Measurements from ENCODE around the gene CA10.

DNA sequence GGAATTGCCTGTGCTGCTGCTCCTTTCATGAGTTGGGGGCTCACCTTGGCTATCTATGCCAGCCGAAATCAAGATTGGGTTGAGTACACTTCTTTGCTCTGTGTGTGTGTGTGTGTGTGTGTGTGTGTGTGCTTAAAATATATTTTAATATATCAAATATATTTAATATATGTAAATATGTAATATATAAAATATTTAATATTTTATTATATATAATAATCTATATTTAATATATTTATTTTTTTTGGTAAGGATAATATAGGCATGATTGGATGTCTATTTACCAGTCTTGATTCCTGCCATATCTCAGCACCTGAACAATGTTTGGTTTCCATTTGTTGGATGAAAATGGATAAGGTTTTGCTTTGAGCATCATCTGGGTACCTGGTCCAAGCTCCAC lies 399.3 kb downstream of the CA10 start:
- TF ChIP-seq, protein P1, sequence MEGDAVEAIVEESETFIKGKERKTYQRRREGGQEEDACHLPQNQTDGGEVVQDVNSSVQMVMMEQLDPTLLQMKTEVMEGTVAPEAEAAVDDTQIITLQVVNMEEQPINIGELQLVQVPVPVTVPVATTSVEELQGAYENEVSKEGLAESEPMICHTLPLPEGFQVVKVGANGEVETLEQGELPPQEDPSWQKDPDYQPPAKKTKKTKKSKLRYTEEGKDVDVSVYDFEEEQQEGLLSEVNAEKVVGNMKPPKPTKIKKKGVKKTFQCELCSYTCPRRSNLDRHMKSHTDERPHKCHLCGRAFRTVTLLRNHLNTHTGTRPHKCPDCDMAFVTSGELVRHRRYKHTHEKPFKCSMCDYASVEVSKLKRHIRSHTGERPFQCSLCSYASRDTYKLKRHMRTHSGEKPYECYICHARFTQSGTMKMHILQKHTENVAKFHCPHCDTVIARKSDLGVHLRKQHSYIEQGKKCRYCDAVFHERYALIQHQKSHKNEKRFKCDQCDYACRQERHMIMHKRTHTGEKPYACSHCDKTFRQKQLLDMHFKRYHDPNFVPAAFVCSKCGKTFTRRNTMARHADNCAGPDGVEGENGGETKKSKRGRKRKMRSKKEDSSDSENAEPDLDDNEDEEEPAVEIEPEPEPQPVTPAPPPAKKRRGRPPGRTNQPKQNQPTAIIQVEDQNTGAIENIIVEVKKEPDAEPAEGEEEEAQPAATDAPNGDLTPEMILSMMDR (IDR thresholded peaks at IDR 0.05; ENCODE audit: extremely low read depth in 1 of 2, insufficient read depth in 1 of 2, low read depth in 1 of 2, low read length in 2 of 2) = no peak
- TF ChIP-seq POLR2A (IDR thresholded peaks at IDR 0.05; ENCODE audit: low read depth, low read length) (no peak), JUN (IDR thresholded peaks at IDR 0.05; ENCODE audit: borderline replicate concordance, insufficient read depth, insufficient read length, low read depth) (no peak), EZH2 (IDR thresholded peaks at IDR 0.05; ENCODE audit: borderline replicate concordance, low read depth, low read length, severe bottlenecking) (no peak), MYC (IDR thresholded peaks at IDR 0.05; ENCODE audit: low read depth, low read length) (no peak)
